ENCODE measurements around the gene FNDC11.
A peak's percentile ranks its signal among the peaks of the same experiment; 100 is the strongest.
"Not testable (repeated sequence)": the region's sequence is repeated elsewhere in the genome, so short reads cannot be mapped to it uniquely, and the experiment has no call there.

The FNDC11 gene

GRCh38 chr20:63553933-63554290 lies at the start of gene FNDC11:
FNDC11 (plus strand) TSS chr20:63554159; CDS start chr20:63555664, 1,505 bp downstream.
- DNase-seq (ENCODE audit: low read depth in 2 of 2), result peak; percentile 25 to 62

- no peak for DNase-seq (ENCODE audit: low read depth in 2 of 2)
These were observed 49.3 kb upstream of the FNDC11 start for GRCh38 chr20:63504642-63505041.

GRCh38 chr20:63505281-63505680 lies 48.7 kb upstream of the FNDC11 start:
- DNase-seq (ENCODE audit: low read depth in 2 of 2), result no peak

GRCh38 chr20:63505723-63506122 lies 48.2 kb upstream of the FNDC11 start:
- no peak for DNase-seq (ENCODE audit: low read depth in 2 of 2)

GRCh38 chr20:63507083-63507743 lies 46.7 kb upstream of the FNDC11 start:
- no peak for DNase-seq (ENCODE audit: low read depth in 2 of 2)

GRCh38 chr20:63508072-63508768 lies 45.7 kb upstream of the FNDC11 start:
- no peak for DNase-seq (ENCODE audit: low read depth in 2 of 2)

- no peak for DNase-seq (ENCODE audit: low read depth in 2 of 2)
These were observed 44.8 kb upstream of the FNDC11 start for GRCh38 chr20:63509088-63509564.

GRCh38 chr20:63513207-63513606 lies 40.8 kb upstream of the FNDC11 start:
- DNase-seq (ENCODE audit: low read depth in 2 of 2), result no peak

- not testable (repeated sequence) for DNase-seq (ENCODE audit: low read depth in 2 of 2)
These were observed 39.4 kb upstream of the FNDC11 start for GRCh38 chr20:63514520-63514919.

GRCh38 chr20:63517376-63518309 lies 36.3 kb upstream of the FNDC11 start:
- DNase-seq (ENCODE audit: low read depth in 2 of 2), result no peak

- DNase-seq (ENCODE audit: low read depth in 2 of 2), result no peak
These were observed 35.6 kb upstream of the FNDC11 start for GRCh38 chr20:63518351-63518861.

GRCh38 chr20:63518946-63519667 lies 34.9 kb upstream of the FNDC11 start:
- no peak for DNase-seq (ENCODE audit: low read depth in 2 of 2)

GRCh38 chr20:63519668-63520503 lies 34.1 kb upstream of the FNDC11 start:
- DNase-seq (ENCODE audit: low read depth in 2 of 2), result peak; percentile 27 to 68

GRCh38 chr20:63520504-63520933 lies 33.4 kb upstream of the FNDC11 start, which contains the start of gene PPDPF:
PPDPF (plus strand) TSS chr20:63520765; CDS start chr20:63521309, 544 bp downstream.
- peak; percentile 57 to 78 for DNase-seq (ENCODE audit: low read depth in 2 of 2)

- DNase-seq (ENCODE audit: low read depth in 2 of 2), result peak; percentile 39 to 68
These were observed 32.9 kb upstream of the FNDC11 start for GRCh38 chr20:63520934-63521601.

- DNase-seq (ENCODE audit: low read depth in 2 of 2), result no peak
These were observed 32.4 kb upstream of the FNDC11 start for GRCh38 chr20:63521602-63522001.

- DNase-seq (ENCODE audit: low read depth in 2 of 2), result no peak
These were observed 31.7 kb upstream of the FNDC11 start for GRCh38 chr20:63522091-63522868.

GRCh38 chr20:63522981-63523611 lies 30.9 kb upstream of the FNDC11 start:
- DNase-seq (ENCODE audit: low read depth in 2 of 2), result no peak

Data from stimulated activated CD8-positive, alpha-beta memory T cell treated with anti-CD3 and anti-CD28 coated beads, Interleukin-7, amount 100 ng/mL, for 4 hours (primary cell).